ENCODE data around the gene AOAH. TPM values are rescaled to one million over a fixed set of nuclear protein-coding genes. Genes with fewer than 3 reads are reported as not detected.

The AOAH gene
- total RNA-seq, 1 experiment from 2014 or later: 0.39 TPM

DNA sequence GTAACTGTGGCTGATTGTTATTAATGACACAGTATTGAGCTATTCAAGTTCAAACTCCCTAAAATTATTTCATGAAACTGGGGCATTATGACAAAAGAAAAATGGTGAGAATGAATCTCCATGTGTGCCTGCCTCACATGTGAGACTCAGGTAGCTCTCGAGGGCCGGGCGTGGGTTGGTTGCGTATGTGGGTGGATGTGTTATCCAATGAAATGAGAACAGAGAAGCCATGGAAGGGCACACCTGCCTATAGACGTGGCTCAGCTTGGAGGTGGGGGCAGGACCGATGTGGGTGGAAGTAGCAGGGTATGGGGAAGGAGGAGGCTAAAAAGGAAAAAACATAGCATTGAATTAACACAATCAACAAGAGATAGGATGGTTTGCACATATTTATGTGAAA lies 96.5 kb downstream of the AOAH start:
- no peaks in the 10 kb centered on the region for H3K27me3 Mint-ChIP-seq (ENCODE audit: low read depth)

More for the DNA sequence above, 96.5 kb downstream of the AOAH start:
- no peaks in the 10 kb centered on the region for H3K9me3 ChIP-seq (ENCODE audit: control insufficient read depth, low read depth, low read length)
- H2AK5ac ChIP-seq (ENCODE audit: insufficient read length, low read length): no peak overlapping the region
- peaks cover 3% of the 10 kb centered on the region; the same call in 1 of the 2 replicates for H3K4me1 ChIP-seq (ENCODE audit: insufficient read depth, low read length)
- H3K9me3 Mint-ChIP-seq: no peaks in the 10 kb centered on the region
- no peak overlapping the region for H2BK120ac ChIP-seq (ENCODE audit: low read depth, low read length, poor library complexity, severe bottlenecking)
- H3K27ac ChIP-seq (ENCODE audit: insufficient read length, low read depth, low read length): no peak overlapping the region
- no peak overlapping the region for H2BK12ac ChIP-seq (ENCODE audit: insufficient read length, low read depth, low read length)
- H4K8ac ChIP-seq (replicated peaks; ENCODE audit: insufficient read length, low read depth, low read length): no peak overlapping the region
- H2AFZ ChIP-seq (ENCODE audit: low read length): no peak overlapping the region
- no peaks in the 10 kb centered on the region; a peak in 1 of 7 replicates for H3K36me3 Mint-ChIP-seq (ENCODE audit: insufficient read depth in 1 of 3, low read depth in 3 of 3)
- no peak overlapping the region for H3K4me2 ChIP-seq (ENCODE audit: insufficient read depth, insufficient read length, low read length)
- no peak overlapping the region for H3K14ac ChIP-seq (ENCODE audit: insufficient read depth, low read length)
- no peak overlapping the region for H3K4ac ChIP-seq (ENCODE audit: low read depth, low read length)
- H2BK15ac ChIP-seq (ENCODE audit: low read depth, low read length): no peak overlapping the region
- H3K23ac ChIP-seq (ENCODE audit: insufficient read length, low read depth, low read length): no peak overlapping the region
- H3K4me3 Mint-ChIP-seq: no peak overlapping the region
- no peak overlapping the region for H4K5ac ChIP-seq (ENCODE audit: insufficient read length, low read depth, low read length)
- no peaks in the 10 kb centered on the region for H3K23me2 ChIP-seq (ENCODE audit: insufficient read length, low read depth, low read length, poor library complexity, severe bottlenecking)
- no peak overlapping the region for H3K9ac ChIP-seq (ENCODE audit: extremely low read depth, insufficient read length, low read length)
- peak overlapping the region in 1 of 3 experiments; percentile 9; a peak in 1 of 7 replicates for H3K27ac Mint-ChIP-seq
- no peak for DNase-seq
- H4K91ac ChIP-seq (ENCODE audit: insufficient read length, low read depth, low read length): no peak overlapping the region
- H3T11ph ChIP-seq (ENCODE audit: low read length): no peak overlapping the region
- WGBS (ENCODE audit: extremely low coverage, insufficient read length, low lambda C conversion rate): no CpG with 5 or more reads among the region's 6 CpGs
- no peaks in the 10 kb centered on the region for H3K79me2 ChIP-seq (ENCODE audit: insufficient read depth, low read length)
- H3K79me1 ChIP-seq (ENCODE audit: insufficient read depth, low read depth, low read length, poor library complexity, severe bottlenecking): no peaks in the 10 kb centered on the region
- no peak overlapping the region for H3K56ac ChIP-seq (ENCODE audit: insufficient read length, low read depth, low read length)
- TF ChIP-seq, protein P1, sequence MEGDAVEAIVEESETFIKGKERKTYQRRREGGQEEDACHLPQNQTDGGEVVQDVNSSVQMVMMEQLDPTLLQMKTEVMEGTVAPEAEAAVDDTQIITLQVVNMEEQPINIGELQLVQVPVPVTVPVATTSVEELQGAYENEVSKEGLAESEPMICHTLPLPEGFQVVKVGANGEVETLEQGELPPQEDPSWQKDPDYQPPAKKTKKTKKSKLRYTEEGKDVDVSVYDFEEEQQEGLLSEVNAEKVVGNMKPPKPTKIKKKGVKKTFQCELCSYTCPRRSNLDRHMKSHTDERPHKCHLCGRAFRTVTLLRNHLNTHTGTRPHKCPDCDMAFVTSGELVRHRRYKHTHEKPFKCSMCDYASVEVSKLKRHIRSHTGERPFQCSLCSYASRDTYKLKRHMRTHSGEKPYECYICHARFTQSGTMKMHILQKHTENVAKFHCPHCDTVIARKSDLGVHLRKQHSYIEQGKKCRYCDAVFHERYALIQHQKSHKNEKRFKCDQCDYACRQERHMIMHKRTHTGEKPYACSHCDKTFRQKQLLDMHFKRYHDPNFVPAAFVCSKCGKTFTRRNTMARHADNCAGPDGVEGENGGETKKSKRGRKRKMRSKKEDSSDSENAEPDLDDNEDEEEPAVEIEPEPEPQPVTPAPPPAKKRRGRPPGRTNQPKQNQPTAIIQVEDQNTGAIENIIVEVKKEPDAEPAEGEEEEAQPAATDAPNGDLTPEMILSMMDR (conservative IDR thresholded peaks at IDR 0.05): no peak
- no peak overlapping the region for H2BK5ac ChIP-seq (ENCODE audit: insufficient read length, low read length)
- no peak overlapping the region for H2BK20ac ChIP-seq (ENCODE audit: low read depth, low read length, poor library complexity, severe bottlenecking)
- H3K4me1 Mint-ChIP-seq: peaks cover 12 to 16% of the 10 kb centered on the region in 2 experiments
- no peak overlapping the region for H3K18ac ChIP-seq (ENCODE audit: insufficient read length, low read depth, low read length)
- no peaks in the 10 kb centered on the region for H4K20me1 ChIP-seq (ENCODE audit: control insufficient read depth, insufficient read depth, insufficient read length)
- no peaks in the 10 kb centered on the region for H3K27me3 ChIP-seq (ENCODE audit: insufficient read depth, low read length)

Measured in H9 (cell line).